Measurements from ENCODE around the gene GNG12.

- TF ChIP-seq POLR2AphosphoS5 (IDR thresholded peaks at IDR 0.05; ENCODE audit: low read depth, low read length) (no peak), CTCF (IDR thresholded peaks at IDR 0.05) (no peak), SIN3A (IDR thresholded peaks at IDR 0.05; ENCODE audit: borderline replicate concordance, insufficient read depth, low read depth, low read length) (no peak)
These were observed 8.5 kb downstream of the GNG12 start for GRCh38 chr1:67824766-67825165.

Measured in Panc1 (cell line).